ENCODE data around the gene ZNF304.

DNA sequence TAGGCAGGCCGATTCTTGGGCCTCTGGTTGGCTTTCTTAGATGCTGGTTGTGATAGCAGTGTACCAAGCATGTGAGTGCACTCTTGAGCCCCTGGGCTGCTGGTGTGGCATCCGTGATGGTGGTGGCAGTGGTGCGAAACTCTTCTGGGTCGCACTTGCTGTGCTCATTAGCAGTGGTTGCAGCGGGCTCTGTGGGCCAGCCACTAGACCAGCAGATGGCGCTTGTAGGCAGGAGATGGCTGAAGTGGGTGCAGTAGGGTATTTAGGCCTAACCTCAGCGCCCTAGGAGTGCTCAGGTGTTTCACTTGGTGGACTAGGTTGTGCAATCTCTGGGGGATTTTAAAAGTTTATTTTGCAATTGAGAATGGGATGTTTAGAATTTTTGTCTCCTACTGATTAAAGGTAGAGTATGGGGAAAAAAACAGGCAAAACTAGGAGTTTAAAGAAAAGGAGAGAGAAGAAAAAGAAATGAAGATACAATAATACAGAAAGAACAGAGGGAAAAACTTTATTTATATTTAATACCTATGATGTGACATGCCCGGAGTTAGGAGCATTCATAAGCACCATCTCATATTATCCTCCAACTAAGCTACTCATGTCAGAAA, 55.5 kb downstream of the ZNF304 start:
- TF ChIP-seq POLR2A (conservative IDR thresholded peaks at IDR 0.05) (no peak), TCFL5 (CRISPR knock-in tag; conservative IDR thresholded peaks at IDR 0.05) (no peak), ZNF165 (CRISPR knock-in tag; IDR thresholded peaks at IDR 0.05; ENCODE audit: borderline replicate concordance) (no peak), SMARCB1 (IDR thresholded peaks at IDR 0.05; ENCODE audit: insufficient read length, low read depth) (no peak)
- TF ChIP-seq, protein P1, sequence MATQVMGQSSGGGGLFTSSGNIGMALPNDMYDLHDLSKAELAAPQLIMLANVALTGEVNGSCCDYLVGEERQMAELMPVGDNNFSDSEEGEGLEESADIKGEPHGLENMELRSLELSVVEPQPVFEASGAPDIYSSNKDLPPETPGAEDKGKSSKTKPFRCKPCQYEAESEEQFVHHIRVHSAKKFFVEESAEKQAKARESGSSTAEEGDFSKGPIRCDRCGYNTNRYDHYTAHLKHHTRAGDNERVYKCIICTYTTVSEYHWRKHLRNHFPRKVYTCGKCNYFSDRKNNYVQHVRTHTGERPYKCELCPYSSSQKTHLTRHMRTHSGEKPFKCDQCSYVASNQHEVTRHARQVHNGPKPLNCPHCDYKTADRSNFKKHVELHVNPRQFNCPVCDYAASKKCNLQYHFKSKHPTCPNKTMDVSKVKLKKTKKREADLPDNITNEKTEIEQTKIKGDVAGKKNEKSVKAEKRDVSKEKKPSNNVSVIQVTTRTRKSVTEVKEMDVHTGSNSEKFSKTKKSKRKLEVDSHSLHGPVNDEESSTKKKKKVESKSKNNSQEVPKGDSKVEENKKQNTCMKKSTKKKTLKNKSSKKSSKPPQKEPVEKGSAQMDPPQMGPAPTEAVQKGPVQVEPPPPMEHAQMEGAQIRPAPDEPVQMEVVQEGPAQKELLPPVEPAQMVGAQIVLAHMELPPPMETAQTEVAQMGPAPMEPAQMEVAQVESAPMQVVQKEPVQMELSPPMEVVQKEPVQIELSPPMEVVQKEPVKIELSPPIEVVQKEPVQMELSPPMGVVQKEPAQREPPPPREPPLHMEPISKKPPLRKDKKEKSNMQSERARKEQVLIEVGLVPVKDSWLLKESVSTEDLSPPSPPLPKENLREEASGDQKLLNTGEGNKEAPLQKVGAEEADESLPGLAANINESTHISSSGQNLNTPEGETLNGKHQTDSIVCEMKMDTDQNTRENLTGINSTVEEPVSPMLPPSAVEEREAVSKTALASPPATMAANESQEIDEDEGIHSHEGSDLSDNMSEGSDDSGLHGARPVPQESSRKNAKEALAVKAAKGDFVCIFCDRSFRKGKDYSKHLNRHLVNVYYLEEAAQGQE (IDR thresholded peaks at IDR 0.05; ENCODE audit: borderline replicate concordance), result peak; percentile 53
- TF ChIP-seq, protein P1 (CRISPR knock-in tag; IDR thresholded peaks at IDR 0.05; ENCODE audit: low read depth), result no peak
